ENCODE measurements around the gene ATP2C1.
A peak's percentile ranks its signal among the peaks of the same experiment; 100 is the strongest.
"Not testable (repeated sequence)": the region's sequence is repeated elsewhere in the genome, so short reads cannot be mapped to it uniquely, and the experiment has no call there.

Gene ATP2C1, protein sequence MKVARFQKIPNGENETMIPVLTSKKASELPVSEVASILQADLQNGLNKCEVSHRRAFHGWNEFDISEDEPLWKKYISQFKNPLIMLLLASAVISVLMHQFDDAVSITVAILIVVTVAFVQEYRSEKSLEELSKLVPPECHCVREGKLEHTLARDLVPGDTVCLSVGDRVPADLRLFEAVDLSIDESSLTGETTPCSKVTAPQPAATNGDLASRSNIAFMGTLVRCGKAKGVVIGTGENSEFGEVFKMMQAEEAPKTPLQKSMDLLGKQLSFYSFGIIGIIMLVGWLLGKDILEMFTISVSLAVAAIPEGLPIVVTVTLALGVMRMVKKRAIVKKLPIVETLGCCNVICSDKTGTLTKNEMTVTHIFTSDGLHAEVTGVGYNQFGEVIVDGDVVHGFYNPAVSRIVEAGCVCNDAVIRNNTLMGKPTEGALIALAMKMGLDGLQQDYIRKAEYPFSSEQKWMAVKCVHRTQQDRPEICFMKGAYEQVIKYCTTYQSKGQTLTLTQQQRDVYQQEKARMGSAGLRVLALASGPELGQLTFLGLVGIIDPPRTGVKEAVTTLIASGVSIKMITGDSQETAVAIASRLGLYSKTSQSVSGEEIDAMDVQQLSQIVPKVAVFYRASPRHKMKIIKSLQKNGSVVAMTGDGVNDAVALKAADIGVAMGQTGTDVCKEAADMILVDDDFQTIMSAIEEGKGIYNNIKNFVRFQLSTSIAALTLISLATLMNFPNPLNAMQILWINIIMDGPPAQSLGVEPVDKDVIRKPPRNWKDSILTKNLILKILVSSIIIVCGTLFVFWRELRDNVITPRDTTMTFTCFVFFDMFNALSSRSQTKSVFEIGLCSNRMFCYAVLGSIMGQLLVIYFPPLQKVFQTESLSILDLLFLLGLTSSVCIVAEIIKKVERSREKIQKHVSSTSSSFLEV

DNA sequence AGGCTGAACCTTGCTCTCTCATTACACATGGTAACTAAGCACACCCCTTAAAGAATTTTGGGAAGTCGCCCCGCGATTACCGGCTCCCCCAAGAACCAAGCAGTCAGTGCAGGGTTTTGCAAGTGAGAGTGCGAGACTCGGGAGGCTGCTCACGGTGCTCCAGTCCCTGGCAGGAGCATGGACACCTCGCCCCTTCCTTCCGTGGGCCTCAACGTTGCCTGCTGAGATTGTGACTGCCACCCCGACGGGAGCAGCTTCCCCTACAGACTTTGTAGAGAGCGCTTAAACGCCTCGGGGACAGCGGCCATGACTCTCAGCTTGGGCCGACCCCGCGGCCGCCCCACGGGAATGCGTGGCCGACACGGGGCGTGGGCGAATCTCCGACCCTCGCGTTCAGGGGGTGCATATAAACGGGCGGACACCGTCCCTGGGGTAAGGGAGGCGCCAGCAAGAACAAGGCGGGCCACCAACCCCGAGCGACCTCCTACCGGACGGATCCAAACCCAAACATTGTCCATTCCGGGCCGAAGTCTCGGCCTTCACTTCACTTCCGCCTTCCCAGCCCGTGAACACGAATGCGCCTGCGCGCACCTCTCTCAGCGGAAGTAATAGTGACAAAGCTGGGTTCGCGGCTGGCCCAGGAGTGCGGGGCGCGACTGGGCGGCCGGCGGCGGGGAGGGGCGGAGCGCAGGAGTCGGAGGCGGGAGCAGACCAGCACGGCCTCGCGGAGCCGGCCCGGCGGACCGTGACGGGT lies at the start of gene ATP2C1:
ATP2C1 (plus strand) TSS at position 709 of the 754 bp plus-strand sequence. CDS start 686 bp downstream, outside the sequence.
- Mint-ChIP-seq H3K36me3 (no peaks in the 10 kb centered on the region), H3K27me3 (no peaks in the 10 kb centered on the region), H3K4me3 (peak within 1 kb of the TSS; percentile 95), H3K9me3 (no peaks in the 10 kb centered on the region), H3K27ac (peak within 1 kb of the TSS; percentile 93), H3K4me1 (peaks cover 53% of the 10 kb centered on the region)

DNA sequence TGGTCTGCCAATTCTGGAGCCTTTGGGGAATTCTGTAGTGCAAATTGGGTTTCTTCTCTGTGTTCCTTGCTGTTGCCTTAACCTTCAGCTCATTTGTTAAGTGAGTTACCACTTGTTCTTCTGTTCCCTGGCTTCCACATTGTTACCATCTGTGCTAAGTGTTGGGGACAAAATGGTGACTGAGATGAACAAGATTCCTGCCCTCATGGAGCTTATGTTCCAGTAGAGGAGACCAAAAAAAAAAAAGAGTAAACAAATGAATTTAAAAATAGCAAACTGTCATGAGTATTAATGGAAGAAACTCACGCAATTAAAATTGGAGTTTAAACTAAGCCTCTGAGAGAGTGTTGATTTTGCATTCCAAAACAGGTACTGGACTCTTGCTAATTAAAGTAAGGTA lies 49.4 kb upstream of the ATP2C1 start:
- Mint-ChIP-seq H3K4me3 (no peak overlapping the region), H3K27ac (no peak overlapping the region), H3K9me3 (no peaks in the 10 kb centered on the region), H3K27me3 (peaks cover 2% of the 10 kb centered on the region), H3K4me1 (no peaks in the 10 kb centered on the region), H3K36me3 (no peaks in the 10 kb centered on the region)

DNA sequence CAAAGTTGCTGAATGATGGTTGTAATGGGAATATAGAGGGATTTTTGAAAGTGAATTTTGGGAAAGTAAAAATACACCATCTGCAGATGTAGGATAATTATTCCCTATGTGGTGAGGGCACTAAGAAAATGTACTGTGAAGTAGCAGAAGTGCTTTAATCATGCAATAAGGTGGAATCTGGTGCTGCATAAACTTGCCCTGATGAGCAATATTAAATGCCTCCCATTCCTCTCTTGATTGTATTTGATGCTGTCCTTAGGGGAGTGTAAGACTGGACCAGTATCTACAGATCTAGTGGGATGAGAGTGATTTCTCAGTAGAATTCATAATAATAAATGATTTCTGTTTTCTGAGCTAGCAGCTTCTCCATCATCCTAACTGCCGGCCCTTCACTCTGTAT lies 47.7 kb upstream of the ATP2C1 start:
- no peaks in the 10 kb centered on the region for H3K36me3 Mint-ChIP-seq
- no peaks in the 10 kb centered on the region for H3K9me3 Mint-ChIP-seq
- peaks cover 15% of the 10 kb centered on the region for H3K4me1 Mint-ChIP-seq
- no peak overlapping the region for H3K4me3 Mint-ChIP-seq
- peaks cover 2% of the 10 kb centered on the region for H3K27me3 Mint-ChIP-seq
- H3K27ac Mint-ChIP-seq: no peak overlapping the region

DNA sequence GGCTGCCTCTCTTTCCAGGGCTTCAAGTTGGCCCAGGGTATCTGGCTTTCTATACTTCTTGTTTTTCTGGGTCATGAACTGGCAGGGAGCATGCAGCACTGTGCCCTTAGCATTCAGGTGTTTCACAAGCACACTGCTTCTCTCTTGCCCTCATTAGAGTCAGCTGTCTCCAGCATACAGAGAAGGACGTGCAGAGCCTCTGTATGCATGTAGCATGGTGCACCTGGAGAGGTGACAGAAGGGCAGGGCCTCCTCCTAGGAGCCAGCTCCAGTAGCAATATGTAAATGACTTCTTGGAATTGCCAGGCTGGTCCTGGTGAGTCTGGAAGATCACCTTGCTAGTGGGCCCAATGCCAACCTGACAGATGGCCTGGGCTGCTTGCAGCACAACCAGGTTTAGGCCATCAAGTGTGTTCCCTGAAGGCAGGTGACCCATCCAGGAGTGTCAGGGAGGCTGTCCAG lies 44.8 kb upstream of the ATP2C1 start:
- Mint-ChIP-seq H3K9me3 (no peaks in the 10 kb centered on the region), H3K4me3 (no peak overlapping the region), H3K27ac (no peak overlapping the region), H3K4me1 (peaks cover 15% of the 10 kb centered on the region), H3K27me3 (peaks cover 2% of the 10 kb centered on the region), H3K36me3 (no peaks in the 10 kb centered on the region)

DNA sequence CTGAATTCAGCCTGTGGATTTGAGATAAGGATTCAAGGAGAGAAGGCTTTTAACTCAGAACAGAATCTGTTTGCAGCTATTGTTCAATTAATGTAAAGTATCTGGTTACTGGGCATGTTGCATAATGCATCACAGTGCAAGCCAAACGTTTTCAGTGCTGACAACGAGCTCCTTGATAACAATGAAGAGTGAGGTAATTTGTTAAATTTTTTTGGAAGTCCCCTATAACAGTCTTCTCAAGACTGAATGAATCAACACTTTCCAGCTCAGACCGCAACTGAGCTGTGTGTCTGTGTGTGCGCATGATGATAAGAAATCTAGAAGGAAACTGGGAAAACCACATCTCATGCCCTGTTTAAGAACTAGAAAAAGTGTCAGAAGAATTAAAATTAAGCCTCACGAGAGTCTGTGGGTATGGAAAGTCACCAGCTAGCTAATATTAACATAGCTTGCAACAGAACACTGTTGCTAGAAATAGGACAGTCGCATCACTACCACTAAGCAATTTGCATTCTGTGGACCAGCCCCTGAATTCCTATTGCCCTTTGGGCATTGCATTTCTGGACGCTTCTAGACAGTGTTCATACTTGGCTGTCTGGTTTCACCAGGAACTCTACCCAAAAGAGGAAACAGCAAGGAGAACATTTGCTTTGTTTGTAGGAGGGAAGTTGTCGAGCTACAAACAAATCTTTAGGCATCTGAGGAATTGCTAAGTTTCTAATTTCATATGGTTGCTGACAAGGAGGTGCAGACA lies 43.7 kb upstream of the ATP2C1 start:
- H3K27me3 Mint-ChIP-seq: peaks cover 6% of the 10 kb centered on the region

DNA sequence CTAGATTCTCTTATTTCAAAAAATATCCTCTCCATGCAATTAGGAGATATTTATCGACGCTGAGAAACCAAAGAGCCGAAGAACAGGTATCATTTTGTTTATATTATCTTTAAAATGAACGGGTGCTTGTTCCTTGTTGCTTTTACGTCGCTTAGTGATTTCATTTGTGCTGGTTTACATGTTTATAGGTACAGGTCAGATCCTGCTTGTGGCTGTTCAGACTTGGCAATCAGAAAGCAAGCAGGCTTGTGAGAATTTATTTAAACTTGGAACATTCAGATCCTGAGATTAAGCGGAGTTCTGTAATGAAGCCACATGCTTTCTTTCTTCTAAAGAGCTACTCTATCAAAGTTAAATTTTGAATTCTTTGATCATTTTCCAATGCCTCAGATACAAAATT lies 43.0 kb upstream of the ATP2C1 start:
- peaks cover 15% of the 10 kb centered on the region for H3K4me1 Mint-ChIP-seq
- H3K27me3 Mint-ChIP-seq: peaks cover 12% of the 10 kb centered on the region
- H3K4me3 Mint-ChIP-seq: peak overlapping the region; percentile 27
- no peak overlapping the region for H3K27ac Mint-ChIP-seq
- H3K9me3 Mint-ChIP-seq: no peaks in the 10 kb centered on the region
- no peaks in the 10 kb centered on the region for H3K36me3 Mint-ChIP-seq

More for the DNA sequence above, 43.7 kb upstream of the ATP2C1 start:
- H3K36me3 Mint-ChIP-seq: no peaks in the 10 kb centered on the region
- H3K9me3 Mint-ChIP-seq: no peaks in the 10 kb centered on the region
- peak overlapping the region; percentile 56 for H3K27ac Mint-ChIP-seq
- H3K4me3 Mint-ChIP-seq: peak overlapping the region; percentile 27
- peaks cover 15% of the 10 kb centered on the region for H3K4me1 Mint-ChIP-seq

DNA sequence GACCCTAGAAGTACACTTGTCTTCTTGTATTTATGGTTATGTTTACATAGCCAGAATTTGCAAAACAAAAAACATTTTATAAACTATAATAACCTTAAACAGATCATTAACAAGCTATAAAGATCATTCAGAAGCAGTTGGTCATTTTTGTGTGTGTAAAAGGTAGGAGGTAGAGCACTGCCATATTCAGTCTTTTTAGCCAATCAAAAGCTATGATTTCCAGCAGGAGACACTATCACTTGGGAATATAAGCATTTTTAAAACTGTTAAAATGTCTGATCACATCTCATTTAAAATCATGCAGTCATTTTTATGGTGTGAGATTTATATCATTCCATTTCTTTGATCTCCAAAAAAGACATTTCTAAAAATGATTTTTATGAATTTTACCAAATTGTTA lies 42.6 kb upstream of the ATP2C1 start:
- Mint-ChIP-seq H3K4me3 (no peak overlapping the region), H3K4me1 (peaks cover 15% of the 10 kb centered on the region), H3K9me3 (no peaks in the 10 kb centered on the region), H3K27ac (no peak overlapping the region), H3K27me3 (peaks cover 12% of the 10 kb centered on the region), H3K36me3 (no peaks in the 10 kb centered on the region)

DNA sequence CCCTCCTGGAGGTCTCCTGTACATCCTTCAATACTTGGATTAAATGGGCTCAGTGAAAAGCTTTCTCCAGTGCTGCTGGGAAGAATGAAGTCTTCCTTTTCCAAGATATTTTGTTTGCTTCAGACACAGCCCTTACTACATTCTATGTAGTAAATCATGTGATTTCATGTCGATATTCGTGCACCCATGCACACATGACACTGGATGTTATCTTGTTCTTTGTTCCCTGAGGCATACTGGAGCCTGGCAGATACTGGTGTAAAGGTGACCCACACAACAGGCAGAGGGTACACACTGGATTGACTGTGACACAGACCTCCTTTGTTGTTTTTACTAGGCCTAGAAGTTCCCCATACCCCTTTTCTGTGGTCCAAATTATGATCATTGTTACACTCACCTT lies 40.3 kb upstream of the ATP2C1 start:
- Mint-ChIP-seq H3K4me1 (peaks cover 15% of the 10 kb centered on the region), H3K36me3 (no peaks in the 10 kb centered on the region), H3K4me3 (no peak overlapping the region), H3K27me3 (peaks cover 20% of the 10 kb centered on the region), H3K9me3 (no peaks in the 10 kb centered on the region), H3K27ac (no peak overlapping the region)

DNA sequence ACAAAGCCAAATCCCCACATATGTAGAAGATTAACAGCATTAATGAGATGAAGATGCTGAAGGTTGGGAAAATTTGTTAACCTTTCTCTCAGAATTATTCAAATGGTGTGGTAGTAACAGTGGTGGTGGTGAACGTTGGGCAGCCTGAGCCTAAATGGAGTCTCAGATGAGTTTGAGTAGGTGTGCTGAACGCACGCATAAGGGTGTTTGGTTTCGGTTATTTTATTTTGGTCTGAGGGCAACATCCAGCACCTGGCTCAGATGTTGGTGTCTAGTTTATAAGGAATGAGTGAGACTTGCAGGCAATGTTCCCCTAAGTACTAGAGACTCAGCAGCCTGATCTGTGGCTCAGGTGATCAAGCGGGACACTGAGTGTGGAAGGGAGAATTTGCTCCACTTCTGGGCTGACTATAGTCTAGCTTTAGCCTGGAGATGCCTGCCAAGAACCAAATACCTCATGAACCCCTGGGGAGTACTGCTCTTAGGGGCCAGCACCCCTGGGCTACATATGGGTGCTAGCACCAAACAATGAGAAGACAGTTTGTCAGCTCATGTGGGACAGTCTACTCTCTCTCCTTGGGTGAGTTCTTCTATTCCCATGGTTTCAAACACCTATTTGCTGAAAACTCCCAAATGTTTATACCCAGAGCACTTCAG lies 39.5 kb upstream of the ATP2C1 start:
- Mint-ChIP-seq H3K9me3 (no peaks in the 10 kb centered on the region), H3K27me3 (peaks cover 18% of the 10 kb centered on the region), H3K4me1 (peaks cover 15% of the 10 kb centered on the region), H3K4me3 (no peak overlapping the region), H3K36me3 (no peaks in the 10 kb centered on the region), H3K27ac (no peak overlapping the region)

DNA sequence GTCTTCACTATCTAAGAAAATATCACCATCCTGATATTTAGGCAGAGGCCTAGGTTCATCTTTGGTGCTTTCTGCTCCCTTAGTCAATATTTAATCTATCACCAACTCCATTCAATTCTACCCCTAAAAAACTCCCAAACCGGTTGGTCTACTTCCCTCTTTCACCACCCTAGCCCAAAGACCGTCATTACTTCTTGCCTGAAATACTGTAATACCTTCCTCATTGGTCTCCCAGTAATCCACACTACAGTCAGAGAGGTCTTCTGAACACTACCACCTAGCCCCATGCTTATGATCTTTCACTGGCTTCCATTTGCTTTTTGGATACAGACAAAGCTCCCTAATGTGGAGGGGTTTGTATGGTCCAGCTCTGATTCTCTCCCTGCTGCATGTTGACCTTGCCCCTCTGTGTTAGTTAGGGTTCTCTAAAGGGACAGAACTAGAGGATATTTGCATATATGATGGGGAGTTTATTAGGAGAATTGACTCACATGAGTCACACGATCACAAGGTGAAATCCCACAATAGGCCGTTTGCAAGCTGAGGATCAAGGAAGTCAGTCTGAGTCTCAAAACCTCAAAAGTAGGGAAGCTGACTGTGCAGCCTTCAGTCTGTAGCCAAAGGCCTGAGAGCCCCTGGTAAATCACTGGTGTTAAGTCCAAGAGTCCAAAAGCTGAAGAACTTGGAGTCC lies 36.4 kb upstream of the ATP2C1 start:
- Mint-ChIP-seq H3K27me3 (peaks cover 21% of the 10 kb centered on the region), H3K9me3 (no peaks in the 10 kb centered on the region), H3K36me3 (no peaks in the 10 kb centered on the region), H3K4me1 (no peaks in the 10 kb centered on the region), H3K4me3 (no peak overlapping the region), H3K27ac (no peak overlapping the region)

DNA sequence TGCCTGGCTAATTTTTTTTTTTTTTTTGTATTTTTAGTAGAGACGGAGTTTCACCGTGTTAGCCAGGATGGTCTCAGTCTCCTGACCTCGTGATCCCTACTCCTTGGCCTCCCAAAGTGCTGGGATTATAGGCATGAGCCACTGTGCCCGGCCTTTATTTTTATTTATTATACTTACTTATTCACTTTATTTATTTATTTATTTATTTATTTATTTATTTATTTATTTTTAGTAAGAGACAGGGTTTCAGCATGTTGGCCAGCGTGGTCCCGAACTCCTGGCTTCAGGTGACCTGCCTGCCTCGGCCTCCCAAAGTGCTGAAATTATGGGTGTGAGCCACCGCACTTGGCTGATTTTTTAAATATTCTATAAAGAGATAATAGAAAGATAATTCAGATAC lies 31.8 kb upstream of the ATP2C1 start:
- not testable (repeated sequence) for H3K27ac Mint-ChIP-seq, H3K4me3 Mint-ChIP-seq, H3K4me1 Mint-ChIP-seq, H3K9me3 Mint-ChIP-seq, H3K27me3 Mint-ChIP-seq, H3K36me3 Mint-ChIP-seq

DNA sequence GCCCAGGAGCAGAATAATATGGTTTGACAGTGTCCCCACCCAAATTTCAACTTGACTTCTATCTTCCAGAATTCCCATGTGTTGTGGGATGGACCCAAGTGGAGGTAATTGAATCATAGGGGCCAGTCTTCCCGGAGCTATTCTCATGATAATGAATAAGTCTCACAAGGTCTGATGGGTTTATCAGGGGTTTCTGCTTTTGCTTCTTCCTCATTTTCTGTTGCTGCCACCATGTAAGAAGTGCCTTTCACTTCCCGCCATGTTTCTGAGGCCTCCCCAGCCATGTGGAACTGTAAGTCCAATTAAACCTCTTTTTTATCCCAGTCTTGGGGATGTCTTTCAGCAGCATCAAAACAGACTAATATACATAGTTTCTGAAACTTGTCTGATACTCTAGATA lies 28.4 kb upstream of the ATP2C1 start:
- peaks cover 2% of the 10 kb centered on the region for H3K27me3 Mint-ChIP-seq
- no peaks in the 10 kb centered on the region for H3K4me1 Mint-ChIP-seq
- H3K36me3 Mint-ChIP-seq: no peaks in the 10 kb centered on the region
- no peak overlapping the region for H3K27ac Mint-ChIP-seq
- H3K4me3 Mint-ChIP-seq: no peak overlapping the region
- no peaks in the 10 kb centered on the region for H3K9me3 Mint-ChIP-seq

DNA sequence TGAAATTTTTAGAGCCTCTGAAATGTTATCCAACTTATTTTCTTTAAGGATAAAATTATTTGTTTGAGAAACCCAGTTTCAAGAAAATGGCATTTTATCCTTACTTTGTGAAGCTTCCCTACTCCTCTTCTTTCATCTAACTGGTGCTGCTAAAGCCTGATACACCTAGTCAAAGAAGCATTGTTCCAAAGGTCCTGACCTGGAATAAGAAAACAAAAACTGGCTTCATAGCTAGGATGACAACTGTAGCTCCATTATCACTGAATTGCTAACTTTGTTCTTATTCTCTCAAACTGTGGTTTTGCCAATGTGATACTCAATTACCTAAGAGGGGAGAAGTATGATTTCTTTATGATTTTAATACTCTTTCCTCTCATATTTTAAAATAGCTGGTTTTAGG lies 27.6 kb upstream of the ATP2C1 start:
- Mint-ChIP-seq H3K4me1 (no peaks in the 10 kb centered on the region), H3K9me3 (no peaks in the 10 kb centered on the region), H3K27ac (no peak overlapping the region), H3K27me3 (peaks cover 1% of the 10 kb centered on the region), H3K36me3 (no peaks in the 10 kb centered on the region), H3K4me3 (no peak overlapping the region)

DNA sequence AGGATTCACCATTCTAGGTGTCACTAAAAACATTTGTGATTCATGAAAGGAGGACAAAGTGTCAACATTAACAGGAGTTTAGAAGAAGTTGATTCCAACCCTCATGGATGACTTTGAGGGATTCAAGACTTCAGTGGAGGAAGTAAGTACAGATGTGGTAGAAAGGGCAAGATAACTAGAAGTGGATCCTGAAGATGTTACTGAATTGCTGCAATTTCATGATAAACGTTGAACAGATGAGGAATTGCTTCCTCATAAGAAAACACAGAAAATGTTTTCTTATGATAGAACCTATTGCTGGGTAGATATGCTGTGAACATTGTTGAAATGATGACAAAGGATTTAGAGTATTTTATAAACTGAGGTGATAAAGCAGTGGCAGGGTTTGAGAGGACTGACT lies 23.5 kb upstream of the ATP2C1 start:
- no peaks in the 10 kb centered on the region for H3K4me1 Mint-ChIP-seq
- H3K4me3 Mint-ChIP-seq: no peak overlapping the region
- H3K27me3 Mint-ChIP-seq: no peaks in the 10 kb centered on the region
- H3K9me3 Mint-ChIP-seq: no peaks in the 10 kb centered on the region
- H3K36me3 Mint-ChIP-seq: no peaks in the 10 kb centered on the region
- no peak overlapping the region for H3K27ac Mint-ChIP-seq

Measured in activated naive CD4-positive, alpha-beta T cell treated with anti-CD3 and anti-CD28 coated beads, Interleukin-2, amount 50 U/mL, for 24 hours (primary cell).